PFSK-1 (cell line): Measurements from ENCODE around the gene CTSV.

ENCODE experiments used
- FOXP2 ChIP-seq: optimal IDR thresholded peaks from 2 replicates; pipeline ENCODE3; 2011; ENCODE audit warnings: borderline replicate concordance, control low read depth, inconsistent platforms; ENCODE audit not compliant: insufficient read depth; ENCODE audit errors: extremely low read length, extremely low read depth
- POLR2AphosphoS5 ChIP-seq: IDR thresholded peaks from 2 replicates; pipeline ENCODE4 v1.6.1; 2012; ENCODE audit warnings: low read depth, mild to moderate bottlenecking, control low read depth, low read length, moderate library complexity
- REST ChIP-seq, 2 experiments: IDR thresholded peaks; 2 replicates each; pipeline versions ENCODE4 v1.6.1 to v1.8.0; 2011 to 2012; ENCODE audit warnings: low read depth in 2 of 2, low read length in 2 of 2, control low read depth in 1 of 2, inconsistent platforms in 1 of 2, mild to moderate bottlenecking in 1 of 2, moderate library complexity in 1 of 2; ENCODE audit not compliant: insufficient read depth in 1 of 2
- SIN3A ChIP-seq: IDR thresholded peaks from 2 replicates; pipeline ENCODE4 v1.6.1; 2012; ENCODE audit warnings: mild to moderate bottlenecking, low read length, moderate library complexity, borderline replicate concordance; ENCODE audit not compliant: insufficient read depth
- TAF1 ChIP-seq: IDR thresholded peaks from 2 replicates; pipeline ENCODE4 v1.6.1; 2012; ENCODE audit warnings: low read length, control low read depth, borderline replicate concordance; ENCODE audit not compliant: insufficient read depth

DNA sequence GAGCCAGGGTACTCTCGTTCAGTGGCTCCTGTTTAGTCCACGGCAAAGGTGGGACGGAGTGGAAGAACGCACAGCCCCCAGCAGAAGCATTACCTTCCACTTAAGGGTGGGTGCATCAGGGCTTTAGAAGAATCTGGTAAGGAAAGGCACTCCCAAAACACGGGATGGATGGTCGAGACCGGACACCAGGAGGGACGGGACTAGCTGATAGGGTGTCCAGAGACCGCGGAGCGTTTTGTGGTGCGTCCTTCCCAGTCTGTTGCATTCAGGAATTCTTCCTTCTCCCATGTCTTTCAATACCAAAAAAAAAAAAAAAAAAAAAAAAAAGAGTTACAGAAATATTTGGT, 545 bp upstream of the CTSV start:
- TF ChIP-seq TAF1 (no peak), POLR2AphosphoS5 (no peak), REST (IDR thresholded peaks at IDR 0.05; ENCODE audit: insufficient read depth in 1 of 2, low read depth in 2 of 2, low read length in 2 of 2) (no peak), SIN3A (no peak), FOXP2 (no peak)
